Measurements from ENCODE around the gene FYB2. TPM values are rescaled to one million over a fixed set of nuclear protein-coding genes. Genes with fewer than 3 reads are reported as not detected.

Gene FYB2
- polyA plus RNA-seq, 2 of the 4 experiments (the other 2 are of a cell fraction): not detected

DNA sequence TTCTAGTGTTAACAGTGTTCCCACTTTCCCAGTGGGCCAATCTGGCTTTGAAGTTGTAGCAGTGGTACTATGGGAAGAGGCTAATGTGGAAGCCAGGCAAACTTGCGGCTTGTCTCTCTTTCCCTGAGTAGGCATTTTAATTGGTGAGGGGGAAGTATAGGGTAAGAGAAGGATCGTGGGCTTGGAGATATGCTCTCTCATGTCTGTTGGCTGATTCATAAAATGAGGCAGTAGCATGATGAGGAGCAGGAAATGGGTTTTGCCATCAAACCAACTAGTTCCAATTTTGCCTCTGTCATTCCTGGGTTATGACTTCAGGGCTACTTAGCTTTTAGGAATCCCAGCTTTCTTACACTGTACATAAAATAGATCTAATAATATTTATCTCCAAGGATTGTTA lies 47.5 kb upstream of the FYB2 start (continued):
- TF ChIP-seq, protein P1, sequence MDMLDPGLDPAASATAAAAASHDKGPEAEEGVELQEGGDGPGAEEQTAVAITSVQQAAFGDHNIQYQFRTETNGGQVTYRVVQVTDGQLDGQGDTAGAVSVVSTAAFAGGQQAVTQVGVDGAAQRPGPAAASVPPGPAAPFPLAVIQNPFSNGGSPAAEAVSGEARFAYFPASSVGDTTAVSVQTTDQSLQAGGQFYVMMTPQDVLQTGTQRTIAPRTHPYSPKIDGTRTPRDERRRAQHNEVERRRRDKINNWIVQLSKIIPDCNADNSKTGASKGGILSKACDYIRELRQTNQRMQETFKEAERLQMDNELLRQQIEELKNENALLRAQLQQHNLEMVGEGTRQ (IDR thresholded peaks at IDR 0.05): no peak

GRCh38 chr1:56864430-56864829 lies 45.2 kb upstream of the FYB2 start:
- no peaks in the 10 kb centered on the region for H3K9me3 ChIP-seq
- no peak for DNase-seq (ENCODE audit: low read depth in 1 of 2, low spot score in 1 of 2)
- WGBS (ENCODE audit: missing lambda C conversion rate): 3% methylated on average over 2 of the region's 2 CpGs
- H3K4me1 ChIP-seq: no peaks in the 10 kb centered on the region
- ChIA-PET CTCF (no interaction called here), POLR2A (no interaction called here)
- TF ChIP-seq, protein P2, sequence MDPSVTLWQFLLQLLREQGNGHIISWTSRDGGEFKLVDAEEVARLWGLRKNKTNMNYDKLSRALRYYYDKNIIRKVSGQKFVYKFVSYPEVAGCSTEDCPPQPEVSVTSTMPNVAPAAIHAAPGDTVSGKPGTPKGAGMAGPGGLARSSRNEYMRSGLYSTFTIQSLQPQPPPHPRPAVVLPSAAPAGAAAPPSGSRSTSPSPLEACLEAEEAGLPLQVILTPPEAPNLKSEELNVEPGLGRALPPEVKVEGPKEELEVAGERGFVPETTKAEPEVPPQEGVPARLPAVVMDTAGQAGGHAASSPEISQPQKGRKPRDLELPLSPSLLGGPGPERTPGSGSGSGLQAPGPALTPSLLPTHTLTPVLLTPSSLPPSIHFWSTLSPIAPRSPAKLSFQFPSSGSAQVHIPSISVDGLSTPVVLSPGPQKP (IDR thresholded peaks at IDR 0.05; ENCODE audit: low read depth, low read length): no peak
- no peak for TF ChIP-seq MAZ (IDR thresholded peaks at IDR 0.05; ENCODE audit: borderline replicate concordance, low read depth, low read length)
- TF ChIP-seq RAD21 (conservative IDR thresholded peaks at IDR 0.05 in 1 of 2, IDR thresholded peaks at IDR 0.05 in 1 of 2): no peak
- no peak for TF ChIP-seq FOSL2 (IDR thresholded peaks at IDR 0.05)
- no peak for TF ChIP-seq FOSL2 (CRISPR knock-in tag; IDR thresholded peaks at IDR 0.05)
- no peak for TF ChIP-seq NPAS2 (CRISPR knock-in tag; IDR thresholded peaks at IDR 0.05; ENCODE audit: borderline replicate concordance)
- FAIRE-seq: no peak
- H3K4me3 ChIP-seq: no peak overlapping the region
- H3K27ac ChIP-seq: no peak overlapping the region
- no peak overlapping the region for H3K4me2 ChIP-seq
- ATAC-seq: no peak

DNA sequence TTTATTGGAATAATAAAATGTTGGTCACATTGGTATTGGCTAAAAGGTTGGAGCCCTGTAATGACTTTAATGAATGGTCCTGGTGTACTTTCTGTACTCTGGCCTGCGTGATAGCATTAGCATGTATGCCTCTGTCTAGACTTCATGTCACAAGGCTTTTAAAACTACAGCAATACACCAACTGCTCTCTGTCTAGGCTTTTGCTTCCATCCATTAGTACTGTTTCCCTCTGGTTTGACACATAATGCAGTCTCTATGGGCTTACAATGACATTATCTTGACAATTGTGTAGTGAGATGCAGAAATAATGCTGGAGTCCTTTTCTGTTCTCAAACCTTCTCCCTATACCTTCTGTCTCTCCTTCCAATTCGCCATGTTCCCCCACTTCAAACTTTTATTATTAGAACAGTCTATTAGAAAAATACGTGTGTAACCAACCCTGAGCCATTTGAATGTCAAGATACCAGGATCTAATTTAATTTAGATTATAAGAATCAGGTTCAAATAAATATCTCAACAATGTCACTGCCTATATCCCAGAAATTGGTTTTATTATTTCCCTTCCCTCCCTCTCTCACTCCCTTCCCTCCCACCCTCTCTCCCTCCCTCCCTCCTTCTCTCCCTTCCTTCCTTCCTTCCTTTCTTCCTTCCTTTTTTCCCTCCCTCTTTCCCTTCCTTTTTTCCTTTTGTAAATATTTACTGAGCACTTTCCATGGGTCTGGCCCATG lies 44.2 kb upstream of the FYB2 start:
- Histone ChIP-seq H3K4me3 (no peak overlapping the region), H3K4me2 (no peak overlapping the region), H3K4me1 (no peaks in the 10 kb centered on the region), H3K27ac (no peak overlapping the region), H3K9me3 (no peaks in the 10 kb centered on the region)
- DNase-seq (ENCODE audit: low read depth in 1 of 2, low spot score in 1 of 2): no peak
- ChIA-PET CTCF (no interaction called here), POLR2A (no interaction called here)
- no peak for FAIRE-seq
- 7% methylated on average over 3 of the region's 3 CpGs for WGBS (ENCODE audit: missing lambda C conversion rate)
- TF ChIP-seq CHD4 (IDR thresholded peaks at IDR 0.05; ENCODE audit: borderline replicate concordance) (no peak), ATOH8 (CRISPR knock-in tag; IDR thresholded peaks at IDR 0.05; ENCODE audit: low read depth) (no peak), RARB (CRISPR knock-in tag; IDR thresholded peaks at IDR 0.05) (no peak), TFCP2L1 (CRISPR knock-in tag; IDR thresholded peaks at IDR 0.05) (no peak), FOSB (CRISPR knock-in tag; IDR thresholded peaks at IDR 0.05) (no peak)
- TF ChIP-seq, protein P3, sequence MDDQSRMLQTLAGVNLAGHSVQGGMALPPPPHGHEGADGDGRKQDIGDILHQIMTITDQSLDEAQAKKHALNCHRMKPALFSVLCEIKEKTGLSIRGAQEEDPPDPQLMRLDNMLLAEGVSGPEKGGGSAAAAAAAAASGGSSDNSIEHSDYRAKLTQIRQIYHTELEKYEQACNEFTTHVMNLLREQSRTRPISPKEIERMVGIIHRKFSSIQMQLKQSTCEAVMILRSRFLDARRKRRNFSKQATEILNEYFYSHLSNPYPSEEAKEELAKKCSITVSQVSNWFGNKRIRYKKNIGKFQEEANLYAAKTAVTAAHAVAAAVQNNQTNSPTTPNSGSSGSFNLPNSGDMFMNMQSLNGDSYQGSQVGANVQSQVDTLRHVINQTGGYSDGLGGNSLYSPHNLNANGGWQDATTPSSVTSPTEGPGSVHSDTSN (IDR thresholded peaks at IDR 0.05): no peak
- TF ChIP-seq, protein P4, sequence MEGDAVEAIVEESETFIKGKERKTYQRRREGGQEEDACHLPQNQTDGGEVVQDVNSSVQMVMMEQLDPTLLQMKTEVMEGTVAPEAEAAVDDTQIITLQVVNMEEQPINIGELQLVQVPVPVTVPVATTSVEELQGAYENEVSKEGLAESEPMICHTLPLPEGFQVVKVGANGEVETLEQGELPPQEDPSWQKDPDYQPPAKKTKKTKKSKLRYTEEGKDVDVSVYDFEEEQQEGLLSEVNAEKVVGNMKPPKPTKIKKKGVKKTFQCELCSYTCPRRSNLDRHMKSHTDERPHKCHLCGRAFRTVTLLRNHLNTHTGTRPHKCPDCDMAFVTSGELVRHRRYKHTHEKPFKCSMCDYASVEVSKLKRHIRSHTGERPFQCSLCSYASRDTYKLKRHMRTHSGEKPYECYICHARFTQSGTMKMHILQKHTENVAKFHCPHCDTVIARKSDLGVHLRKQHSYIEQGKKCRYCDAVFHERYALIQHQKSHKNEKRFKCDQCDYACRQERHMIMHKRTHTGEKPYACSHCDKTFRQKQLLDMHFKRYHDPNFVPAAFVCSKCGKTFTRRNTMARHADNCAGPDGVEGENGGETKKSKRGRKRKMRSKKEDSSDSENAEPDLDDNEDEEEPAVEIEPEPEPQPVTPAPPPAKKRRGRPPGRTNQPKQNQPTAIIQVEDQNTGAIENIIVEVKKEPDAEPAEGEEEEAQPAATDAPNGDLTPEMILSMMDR (IDR thresholded peaks at IDR 0.05): no peak
- ATAC-seq: no peak

DNA sequence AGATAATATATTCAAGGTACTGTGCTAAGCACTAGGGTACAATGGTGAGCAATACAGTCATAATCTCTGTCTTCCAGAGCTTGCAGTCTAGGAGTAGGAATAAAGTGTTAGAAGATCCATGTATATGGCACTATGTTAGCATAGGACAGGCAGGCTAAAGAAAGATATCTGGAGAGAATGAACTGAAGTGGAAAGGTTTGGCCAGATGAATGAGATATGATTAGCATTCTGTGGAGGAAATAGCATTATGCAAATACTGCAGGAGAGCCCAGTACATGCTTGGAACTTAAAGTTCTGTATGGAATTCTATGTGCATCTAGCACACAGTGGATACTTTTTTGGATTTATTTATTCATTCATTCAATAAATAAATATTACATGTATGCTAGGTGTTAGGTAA lies 40.1 kb upstream of the FYB2 start:
- H3K9me3 ChIP-seq: no peaks in the 10 kb centered on the region
- H3K27ac ChIP-seq: no peak overlapping the region
- POLR2A ChIA-PET: no interaction called here
- H3K4me2 ChIP-seq: no peak overlapping the region
- H3K4me1 ChIP-seq: no peaks in the 10 kb centered on the region
- H3K4me3 ChIP-seq: no peak overlapping the region
- FAIRE-seq (no peak), ATAC-seq (no peak), DNase-seq (ENCODE audit: low read depth in 1 of 2, low spot score in 1 of 2) (no peak)
- CTCF ChIA-PET: no interaction called here
- TF ChIP-seq HOXA7 (CRISPR knock-in tag; IDR thresholded peaks at IDR 0.05): no peak
- TF ChIP-seq, protein P3 (IDR thresholded peaks at IDR 0.05): no peak
- no peak for TF ChIP-seq HEYL (CRISPR knock-in tag; IDR thresholded peaks at IDR 0.05)
- TF ChIP-seq PHF8 (IDR thresholded peaks at IDR 0.05; ENCODE audit: borderline replicate concordance, low read depth): no peak
- TF ChIP-seq FOSL2 (IDR thresholded peaks at IDR 0.05): no peak
- no peak for TF ChIP-seq FOSL2 (CRISPR knock-in tag; IDR thresholded peaks at IDR 0.05)
- no peak for TF ChIP-seq CEBPB (IDR thresholded peaks at IDR 0.05)
- TF ChIP-seq JUN (IDR thresholded peaks at IDR 0.05): no peak
- no peak for TF ChIP-seq JUNB (IDR thresholded peaks at IDR 0.05)
- TF ChIP-seq MYC (IDR thresholded peaks at IDR 0.05; ENCODE audit: borderline replicate concordance, low read length): no peak
- no peak for TF ChIP-seq EP300 (IDR thresholded peaks at IDR 0.05)
- TF ChIP-seq SREBF2 (IDR thresholded peaks at IDR 0.05): no peak
- TF ChIP-seq MAZ (IDR thresholded peaks at IDR 0.05; ENCODE audit: borderline replicate concordance, low read depth, low read length): no peak
- no peak for TF ChIP-seq NR3C1 (IDR thresholded peaks at IDR 0.05)
- no peak for TF ChIP-seq MAFK (IDR thresholded peaks at IDR 0.05; ENCODE audit: partially characterized antibody)
- no peak for TF ChIP-seq NFE2L2 (conservative IDR thresholded peaks at IDR 0.05; ENCODE audit: low read length)
- no peak for TF ChIP-seq POLR2A (IDR thresholded peaks at IDR 0.05; ENCODE audit: low read length)

All from A549 (cell line).